ENCODE measurements around the gene AGBL1.

Gene AGBL1

DNA sequence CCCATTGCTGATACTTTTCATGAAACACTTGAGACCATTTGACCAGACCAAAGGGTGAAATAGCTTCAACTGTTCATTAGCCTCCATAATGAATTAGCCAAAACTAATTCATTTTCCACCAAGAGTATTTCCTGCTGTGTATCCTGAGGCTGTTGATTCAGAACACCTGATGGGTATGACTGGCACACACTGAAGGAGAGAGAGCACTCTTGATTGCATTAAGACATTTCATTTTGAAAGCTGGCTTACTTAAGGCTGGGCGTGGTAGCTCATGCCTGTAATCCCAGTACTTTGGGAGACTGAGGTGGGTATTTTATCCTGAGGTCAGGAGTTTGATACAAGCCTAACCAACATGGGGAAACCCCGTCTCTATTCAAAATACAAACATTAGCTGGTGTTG lies 175.6 kb downstream of the AGBL1 start:
- DNase-seq: no peak

DNA sequence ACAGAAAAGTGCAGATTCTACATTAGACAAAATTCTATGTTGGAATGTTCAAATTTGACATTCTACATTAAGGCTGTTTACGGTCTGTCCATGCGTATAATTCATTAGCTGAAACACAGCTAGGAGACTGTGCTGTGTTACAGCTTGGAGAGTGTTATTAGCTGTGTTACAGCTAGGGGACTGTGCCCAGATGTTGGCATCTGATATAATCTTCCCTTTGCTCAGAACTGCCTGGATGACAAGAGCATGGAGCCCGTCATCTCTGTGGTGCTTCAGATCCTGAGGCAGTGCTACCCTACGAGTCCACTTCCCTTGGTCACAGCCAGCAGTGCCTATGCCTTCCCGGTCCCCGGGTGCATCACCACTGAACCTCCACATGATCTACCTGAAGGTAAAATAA lies 177.0 kb downstream of the AGBL1 start:
- DNase-seq: no peak

DNA sequence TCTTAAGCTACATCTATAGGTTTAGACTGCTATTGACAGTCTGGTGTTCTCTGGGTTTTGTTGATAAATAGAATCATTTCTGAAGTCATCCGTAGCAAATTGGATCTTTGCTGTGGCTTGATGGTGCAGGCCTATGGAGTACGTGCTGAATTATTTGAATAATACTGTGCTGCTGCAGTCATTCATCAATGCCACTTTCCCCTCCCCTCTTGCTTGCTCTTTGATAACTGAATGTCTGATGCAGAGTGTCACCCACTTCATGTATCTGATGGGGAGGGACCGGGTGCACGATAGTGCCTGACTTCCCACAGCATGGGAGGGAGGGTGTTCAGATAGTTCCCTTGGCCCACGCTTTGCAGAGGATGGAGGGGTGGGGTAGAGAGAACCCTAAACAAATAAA lies 179.9 kb downstream of the AGBL1 start:
- DNase-seq: no peak

DNA sequence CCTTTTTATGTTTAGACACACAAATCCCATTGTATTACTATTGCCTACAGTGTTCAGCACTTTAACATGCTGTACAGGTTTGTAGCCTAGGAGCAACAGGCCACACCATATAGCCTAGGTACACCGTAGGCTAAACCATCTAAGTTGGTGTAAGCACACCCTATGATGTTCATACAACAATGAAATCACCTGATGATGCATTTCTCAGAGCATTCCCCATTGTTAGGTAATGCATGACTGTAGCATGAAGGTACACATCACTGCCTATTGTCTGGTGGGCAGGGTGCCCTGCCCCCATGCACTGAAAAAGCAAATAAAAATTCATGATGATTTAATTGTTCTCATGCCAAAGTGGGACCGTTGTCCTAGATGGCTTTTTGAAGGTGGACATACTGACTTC lies 183.6 kb downstream of the AGBL1 start:
- DNase-seq: no peak

DNA sequence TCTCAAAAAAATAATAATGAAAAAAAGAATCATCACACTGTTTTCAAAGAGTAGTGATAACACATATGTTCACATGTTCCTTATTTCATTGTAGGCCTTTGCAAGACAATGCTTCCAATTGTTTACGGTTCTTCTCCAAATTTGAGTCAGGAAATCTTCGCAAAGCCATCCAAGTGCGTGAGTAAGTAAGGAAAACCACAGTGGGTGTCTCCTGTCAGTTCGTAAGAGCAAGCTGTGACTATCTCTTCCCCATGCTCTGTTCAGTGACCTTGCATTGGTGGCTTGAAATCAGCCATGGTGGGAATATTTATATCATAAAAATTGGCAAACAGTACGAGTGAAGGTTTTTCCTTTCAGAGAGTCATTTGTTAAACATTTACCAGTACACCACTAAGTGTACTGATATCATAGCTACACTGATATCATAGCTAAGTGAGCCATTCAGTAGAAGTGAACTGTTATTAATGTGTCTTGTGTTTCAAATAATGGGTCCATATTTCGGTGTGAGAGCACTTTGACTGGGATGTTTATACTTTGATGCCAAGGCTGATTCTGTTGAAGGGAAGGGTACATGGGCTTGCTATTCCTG lies 187.3 kb downstream of the AGBL1 start:
- DNase-seq: no peak

DNA sequence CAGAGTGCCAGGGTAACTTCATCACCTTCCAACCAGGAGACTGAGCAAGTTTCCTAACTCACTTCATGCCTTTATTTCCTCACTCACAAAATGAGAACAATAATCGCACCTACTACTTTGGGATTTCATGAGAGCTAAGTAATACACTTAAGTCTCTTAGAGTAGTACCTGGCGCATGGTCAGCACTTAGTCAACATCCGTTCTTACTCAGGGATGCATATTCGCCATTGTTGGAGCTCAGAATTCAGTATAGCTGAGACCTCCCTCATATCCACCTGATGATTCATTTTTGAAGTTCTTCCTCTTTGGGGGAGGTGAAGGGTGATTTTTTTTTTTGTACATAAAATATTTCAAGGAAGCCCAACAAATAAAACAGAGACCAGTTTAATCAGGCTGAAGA lies 188.2 kb downstream of the AGBL1 start:
- no peak for DNase-seq

DNA sequence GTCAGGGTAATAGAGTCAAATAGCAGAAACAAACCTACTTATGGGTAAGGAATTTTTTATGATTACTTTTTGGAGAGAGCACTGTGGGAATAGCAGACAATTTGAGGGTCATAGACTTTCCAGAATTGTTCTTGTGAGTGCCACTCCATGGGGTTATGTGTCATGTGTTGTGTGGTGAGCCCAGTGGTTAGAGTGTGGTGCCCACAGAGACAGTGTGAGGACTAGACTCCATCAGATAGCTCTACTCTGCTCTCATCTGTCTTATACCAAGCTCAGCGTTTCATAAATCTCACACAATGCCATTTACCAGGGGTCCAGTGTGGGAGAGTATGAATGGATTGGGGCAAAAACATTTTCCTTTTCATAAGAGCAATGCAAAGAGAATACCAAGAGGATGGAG lies 188.9 kb downstream of the AGBL1 start:
- DNase-seq: no peak

DNA sequence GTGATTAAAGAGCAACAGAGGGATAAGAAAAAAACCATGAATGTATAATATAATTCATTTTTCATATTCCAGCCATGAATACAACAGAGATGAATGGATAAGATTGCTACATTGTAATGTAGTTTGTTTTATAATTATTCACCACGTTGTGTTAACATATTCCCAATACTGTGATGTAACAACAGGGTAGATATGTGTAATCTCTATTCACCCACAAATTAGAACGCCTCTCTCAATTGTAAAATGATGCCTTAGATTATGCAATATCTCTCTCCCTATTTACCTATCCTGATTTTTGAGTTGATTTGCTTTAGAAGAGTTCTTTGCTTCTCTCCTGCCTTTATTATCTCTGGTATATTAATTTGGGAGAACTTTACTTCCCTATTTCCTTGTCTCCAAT lies 193.6 kb downstream of the AGBL1 start:
- DNase-seq: no peak

DNA sequence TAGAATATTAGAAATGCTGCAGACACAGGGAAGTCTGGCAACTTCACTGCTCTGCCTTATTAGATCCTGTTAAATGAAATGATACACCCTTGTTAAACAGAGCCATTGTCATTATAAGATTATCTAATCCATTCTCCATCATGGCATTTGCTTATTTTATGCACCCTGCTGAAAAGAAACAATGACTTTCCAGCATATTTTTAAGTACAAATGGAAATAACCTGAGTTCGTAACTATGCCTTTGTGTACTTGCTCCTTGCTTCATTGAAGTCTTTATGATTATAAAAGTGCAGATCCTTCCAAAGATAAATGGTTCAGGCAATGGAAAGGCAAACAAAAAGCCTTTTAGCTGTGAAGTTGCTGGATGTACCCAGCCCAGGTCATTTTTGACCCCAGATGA lies 195.7 kb downstream of the AGBL1 start:
- DNase-seq: no peak

DNA sequence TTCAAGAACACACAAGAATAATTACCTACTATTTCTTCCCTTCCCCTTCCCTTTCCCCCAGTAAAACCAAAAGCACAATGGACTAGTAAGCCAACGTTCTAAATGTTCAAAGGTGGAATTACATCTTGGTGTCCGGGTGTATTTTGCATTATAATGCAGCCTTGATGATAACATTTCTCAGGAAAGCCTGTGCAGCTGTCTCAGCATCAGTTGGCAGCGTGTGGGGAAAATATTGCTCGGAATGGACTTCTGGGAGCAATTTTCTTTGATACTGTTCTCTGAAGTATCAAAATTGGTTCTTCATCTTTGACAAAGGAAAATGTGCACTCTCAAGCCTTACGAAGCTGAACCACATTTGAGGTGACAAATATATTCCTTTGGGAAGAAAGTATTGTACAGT lies 198.9 kb downstream of the AGBL1 start:
- peak; percentile 20 for DNase-seq

DNA sequence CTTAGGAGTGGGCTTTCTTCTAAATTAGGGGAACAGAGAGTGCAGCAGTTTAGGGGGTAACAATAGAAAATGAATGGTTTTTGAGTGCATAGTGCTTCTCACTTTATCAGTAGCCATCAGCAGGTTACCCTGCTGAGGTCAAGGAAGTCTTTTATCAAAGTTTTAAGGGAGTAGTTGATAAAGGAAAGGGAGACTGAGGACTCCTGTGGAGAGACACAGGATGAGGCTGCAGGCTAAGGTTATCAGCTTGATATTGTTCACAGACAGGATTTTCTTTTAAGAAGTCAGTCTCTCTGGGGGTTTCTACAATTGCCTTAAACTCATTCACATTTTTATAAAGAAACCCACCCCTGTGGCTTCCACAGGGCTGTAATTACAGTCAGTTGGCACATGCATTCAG lies 205.0 kb downstream of the AGBL1 start:
- no peak for DNase-seq

DNA sequence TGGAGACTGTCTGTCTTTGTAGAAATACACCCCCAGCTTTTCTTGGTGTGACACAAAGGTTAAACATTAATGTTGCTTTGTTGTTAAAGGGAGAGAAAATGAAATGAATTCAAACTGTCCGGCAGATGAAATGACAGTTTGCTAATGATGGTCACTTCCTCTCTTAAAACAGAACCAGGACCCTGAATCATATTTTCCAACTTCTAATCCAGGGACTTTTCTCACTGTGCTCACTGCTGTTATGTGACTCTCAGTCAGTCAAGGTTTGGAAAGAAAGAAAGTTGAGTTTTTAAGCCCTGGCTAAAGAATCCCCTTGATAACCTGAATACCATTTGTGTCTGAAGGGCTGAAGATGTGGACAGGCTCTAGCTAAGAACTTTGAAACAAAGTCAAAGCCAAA lies 215.8 kb downstream of the AGBL1 start:
- no peak for DNase-seq

DNA sequence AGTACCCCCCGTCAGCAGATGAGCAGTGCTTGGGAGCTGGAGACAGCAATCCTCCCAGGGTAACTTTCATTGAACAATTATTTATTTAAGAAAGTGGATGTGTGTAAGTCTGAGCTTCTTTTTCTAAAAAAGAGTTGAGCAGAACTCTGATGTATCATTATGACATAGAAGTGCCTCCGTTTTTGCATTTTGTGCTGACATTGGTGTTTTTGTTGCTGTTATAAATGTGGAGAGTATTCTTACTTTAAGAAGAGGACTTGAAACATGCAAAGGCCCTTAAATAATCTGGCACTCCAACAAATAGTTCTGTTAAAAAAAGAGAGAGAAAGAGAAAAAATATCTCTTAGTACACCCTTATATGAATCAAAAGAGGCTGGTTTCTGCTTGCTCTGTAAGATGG lies 217.1 kb downstream of the AGBL1 start:
- no peak for DNase-seq

DNA sequence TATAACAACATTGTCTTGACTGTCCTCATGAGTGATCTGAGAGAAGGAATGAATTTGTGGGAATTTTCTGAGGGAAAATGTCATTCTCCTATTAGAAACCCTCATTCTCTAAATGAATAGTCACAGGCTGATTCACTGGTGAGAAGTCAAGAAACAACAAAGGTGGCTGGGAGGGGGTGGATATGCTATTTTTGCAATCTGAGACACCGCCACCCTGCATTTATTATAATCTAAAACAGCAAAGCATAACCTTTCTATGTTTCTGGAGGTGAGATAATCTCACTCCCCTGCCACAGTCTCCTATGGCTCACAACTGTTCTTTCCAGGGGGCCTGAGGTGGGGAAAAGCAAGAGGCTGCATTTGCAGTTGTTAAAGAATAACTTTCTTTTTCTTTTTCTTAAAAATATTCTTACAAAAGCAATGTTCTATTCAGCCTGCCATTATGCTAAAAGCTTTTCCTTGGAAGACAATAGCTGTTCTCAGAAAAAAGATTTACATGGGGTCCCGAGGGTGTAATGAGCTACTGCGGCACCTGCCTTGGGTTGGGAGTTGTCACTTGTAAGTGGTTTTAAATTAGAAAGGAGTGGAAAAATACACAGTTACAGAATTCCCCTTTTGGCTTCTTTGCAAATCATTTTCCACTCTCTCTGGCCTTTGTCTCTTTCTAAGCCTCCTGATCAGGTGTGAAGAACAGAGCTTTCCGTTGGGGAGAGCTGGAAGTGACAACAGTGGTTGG lies 220.9 kb downstream of the AGBL1 start:
- no peak for DNase-seq

DNA sequence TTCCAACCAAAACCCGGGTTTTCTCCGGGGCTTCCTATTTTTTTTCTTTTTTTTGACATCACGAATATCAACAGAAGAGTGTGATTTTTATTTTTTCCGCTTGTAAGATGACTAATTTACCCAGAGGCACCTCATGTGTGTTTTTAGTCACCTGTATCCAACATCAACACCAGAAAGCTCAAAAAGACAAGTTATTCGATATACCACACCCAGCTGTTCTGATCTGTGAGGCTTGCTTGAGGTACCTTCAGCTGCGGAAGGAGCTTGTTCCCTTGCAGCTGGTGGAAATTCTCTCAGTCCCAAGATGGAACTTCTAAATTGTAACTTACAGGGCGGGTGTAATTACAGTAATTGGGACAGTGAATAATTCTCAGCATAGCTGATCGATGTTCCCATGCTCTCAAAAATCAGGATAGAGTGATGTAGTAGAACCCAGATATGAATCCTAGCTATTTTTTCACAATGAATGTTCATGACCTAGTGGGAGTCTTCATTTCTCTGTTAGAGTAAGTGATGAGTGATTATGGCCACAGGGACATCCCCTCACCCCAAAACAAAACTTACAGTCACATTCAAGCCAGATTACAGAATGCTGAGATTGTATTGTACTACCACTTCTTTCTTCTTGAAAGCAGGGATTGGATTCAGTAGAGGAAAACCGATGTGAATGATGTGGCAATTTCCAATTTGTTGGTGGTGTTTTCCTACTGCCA lies 232.1 kb downstream of the AGBL1 start:
- no peak for DNase-seq

DNA sequence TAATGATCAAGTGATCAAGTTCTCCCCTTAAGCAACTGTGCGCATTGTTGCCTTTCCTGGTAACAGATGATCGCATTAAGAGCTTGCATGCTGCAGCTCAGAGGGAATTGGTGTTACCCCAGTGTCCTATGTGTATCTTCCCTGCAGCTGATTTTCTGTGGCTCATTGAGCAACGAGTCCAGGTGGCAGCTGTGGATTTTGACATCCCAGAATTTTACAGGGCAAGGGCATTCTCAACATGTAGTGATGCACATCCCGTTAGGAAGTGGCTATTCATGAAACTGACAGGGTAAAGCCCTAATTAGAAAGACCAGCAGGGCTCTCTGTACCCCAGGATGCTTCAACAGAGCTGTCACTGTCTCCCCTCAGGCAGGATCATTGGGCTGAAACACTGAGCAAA lies 232.8 kb downstream of the AGBL1 start:
- DNase-seq: no peak

DNA sequence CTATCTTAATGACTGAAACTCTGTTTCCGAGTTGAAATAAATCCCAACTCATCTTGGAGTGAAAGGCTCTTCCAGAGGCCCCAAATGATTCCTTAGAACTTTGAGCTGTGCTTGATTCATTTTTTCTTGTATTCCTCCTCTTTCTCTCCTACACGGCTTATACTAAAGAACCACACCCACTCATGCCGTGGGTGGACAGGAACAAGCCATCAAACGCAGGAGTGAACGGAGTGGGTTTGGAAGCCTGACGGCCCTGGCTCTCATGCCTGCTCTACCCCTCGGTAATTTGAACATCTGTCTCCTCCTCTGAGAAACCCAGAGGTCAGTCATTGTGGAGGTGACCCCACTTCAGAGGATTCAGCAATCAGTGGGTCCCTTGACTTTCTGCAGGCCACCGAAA lies 236.5 kb downstream of the AGBL1 start:
- DNase-seq: no peak

DNA sequence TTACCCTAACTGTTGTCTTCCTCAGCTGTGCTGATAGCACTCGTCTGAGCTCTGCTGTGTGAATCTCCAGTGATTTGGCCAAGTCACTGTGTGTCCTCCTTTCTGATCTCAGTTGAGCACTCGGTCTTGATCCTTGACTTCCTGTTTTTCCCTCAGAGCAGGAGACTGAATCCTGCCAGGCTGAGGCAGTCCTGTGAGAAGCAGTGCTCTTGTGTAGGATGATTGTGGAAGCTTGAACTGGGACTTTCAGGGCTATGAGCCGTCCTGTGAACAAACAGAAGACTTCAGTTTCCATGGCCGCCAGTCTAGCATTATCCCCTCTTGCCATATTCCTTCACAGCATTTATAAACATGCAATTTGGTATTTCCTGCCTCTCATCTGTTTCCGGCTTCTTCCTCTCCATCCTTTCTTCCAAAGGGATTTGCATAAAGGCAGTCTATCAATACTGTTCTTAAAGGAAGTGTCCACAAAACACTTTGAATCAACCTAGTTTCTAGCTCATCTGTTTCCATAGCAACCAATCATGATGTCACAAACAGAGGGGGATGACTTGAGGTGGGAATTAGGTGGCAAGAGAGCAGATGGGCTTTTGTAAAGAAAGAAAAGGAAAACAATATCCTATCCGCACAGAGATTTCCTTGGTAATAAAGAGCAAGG lies 237.2 kb downstream of the AGBL1 start:
- no peak for DNase-seq

DNA sequence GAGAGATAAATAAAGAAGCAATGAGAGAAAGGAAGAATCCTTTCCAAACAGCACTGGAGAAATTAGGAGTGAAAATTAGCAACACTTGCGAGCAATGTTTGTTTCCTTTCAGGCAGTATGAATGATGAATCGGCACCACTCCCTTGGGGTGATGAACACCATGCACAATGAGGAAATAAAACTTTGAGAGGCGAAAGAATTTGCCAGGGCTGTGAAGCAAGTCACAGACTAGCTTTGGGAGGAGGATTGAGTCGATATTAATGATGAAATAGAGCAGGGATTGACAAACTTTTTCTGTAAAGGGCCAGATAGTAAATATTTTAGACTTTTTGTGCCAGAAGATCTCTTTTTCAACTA lies 237.7 kb downstream of the AGBL1 start:
- no peak for DNase-seq

DNA sequence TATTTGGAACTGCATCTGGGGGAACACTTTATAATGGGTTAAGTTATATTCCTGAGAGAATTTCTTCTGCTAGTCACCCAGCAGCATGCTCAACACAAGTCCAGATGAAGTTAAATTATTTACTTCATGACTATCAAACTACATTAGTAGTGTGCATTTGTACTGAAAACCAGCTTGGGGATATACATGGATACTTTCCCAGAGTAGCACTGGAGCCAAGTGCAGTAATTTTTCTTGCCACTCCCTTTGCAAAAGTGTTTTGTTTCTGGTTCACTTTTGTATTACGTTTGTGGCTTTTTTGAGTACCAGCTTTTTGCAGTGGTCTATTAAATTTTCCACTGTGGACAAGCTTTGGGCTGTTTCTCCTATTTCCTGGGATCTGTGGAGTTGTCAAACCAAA lies 243.0 kb downstream of the AGBL1 start:
- DNase-seq: no peak

DNA sequence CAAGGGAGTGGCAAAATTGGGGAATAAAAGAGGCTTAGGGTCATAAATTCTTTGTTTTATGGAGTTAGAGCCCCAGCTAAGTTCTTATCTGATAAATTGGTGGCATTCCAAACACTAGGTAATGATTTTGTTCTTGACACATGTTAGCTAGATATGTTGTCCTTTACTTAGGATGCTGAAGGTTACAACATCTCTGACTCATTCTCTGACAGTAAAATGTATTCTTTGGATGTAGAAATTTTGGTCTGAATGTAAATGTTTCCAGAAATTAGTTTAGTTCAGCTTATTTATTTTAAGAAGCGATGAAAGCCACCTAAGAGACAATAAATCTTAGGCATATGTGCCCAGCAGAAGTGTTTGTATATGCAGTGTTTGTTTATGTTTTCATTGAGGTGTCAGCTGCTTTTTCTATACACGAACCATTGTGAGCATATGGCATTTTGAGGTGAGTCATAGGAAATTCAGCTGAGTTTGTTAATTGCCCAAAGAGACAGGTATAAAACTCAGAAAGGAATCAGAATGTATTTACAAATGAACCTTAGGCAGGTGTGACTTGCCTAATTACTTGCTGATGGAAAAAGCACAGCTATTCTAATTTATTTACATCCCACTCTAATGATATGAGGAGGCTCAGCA lies 247.7 kb downstream of the AGBL1 start:
- DNase-seq: peak; percentile 12

DNA sequence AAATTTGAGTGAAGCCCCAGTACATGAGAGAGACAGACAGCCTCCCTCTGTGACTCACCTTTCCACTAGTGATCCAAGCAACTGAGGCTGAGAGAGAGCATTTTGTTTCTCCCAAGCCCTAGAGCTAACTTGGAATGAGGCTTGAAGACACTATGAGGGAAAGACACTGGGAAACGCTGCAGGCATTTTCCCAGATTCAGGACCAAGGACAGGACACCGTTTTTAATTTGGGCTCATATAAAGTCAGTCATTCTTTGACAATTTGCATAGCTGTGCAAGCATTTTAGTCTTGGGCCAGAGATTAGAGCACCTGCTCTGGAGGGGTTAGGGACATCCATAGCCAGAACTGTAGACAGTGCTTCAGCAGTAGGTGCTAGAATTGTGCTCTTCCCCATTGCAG lies 249.0 kb downstream of the AGBL1 start:
- no peak for DNase-seq

DNA sequence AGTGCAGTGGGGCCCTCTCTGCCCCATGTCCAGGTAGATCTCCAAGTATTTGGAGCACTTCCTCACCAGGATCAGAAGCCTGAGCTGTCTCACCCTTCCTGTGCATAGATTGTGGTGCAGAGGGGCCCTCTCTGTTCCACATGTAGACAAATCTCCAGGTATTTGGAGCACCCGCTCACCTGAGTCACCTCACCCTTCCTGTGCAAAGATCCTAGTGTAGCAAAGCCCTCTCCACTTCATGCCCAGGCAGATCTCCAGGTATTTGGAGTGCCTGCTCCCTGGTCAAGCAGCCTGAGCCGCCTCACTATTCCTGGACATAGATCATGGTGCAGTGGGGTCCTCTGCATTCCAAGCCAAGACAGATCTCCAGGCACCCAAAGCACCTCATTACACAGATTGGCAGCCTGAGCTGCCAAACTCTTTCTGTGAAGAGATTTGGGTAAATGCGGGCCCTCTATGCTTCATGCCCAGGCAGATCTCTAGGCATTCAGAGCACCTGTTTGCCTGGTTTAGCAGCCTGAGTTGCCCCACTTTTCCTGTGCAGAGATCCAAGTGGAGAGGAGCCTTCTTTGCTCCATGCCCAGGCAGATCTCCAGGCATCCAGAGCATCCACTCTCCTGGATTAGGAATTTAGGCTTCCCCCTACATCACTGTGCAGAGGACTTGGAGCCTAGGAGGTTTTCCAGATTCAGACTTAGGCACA lies 249.8 kb downstream of the AGBL1 start:
- no peak for DNase-seq

Measured in NCI-H1694 (cell line).